ENCODE data around the gene IGFBP3. TPM values are rescaled to one million over a fixed set of nuclear protein-coding genes. Genes with fewer than 3 reads are reported as not detected.
A peak's percentile ranks its signal among the peaks of the same experiment; 100 is the strongest.

The IGFBP3 gene
- total and polyA plus RNA-seq, 9 of the 15 experiments (the other 6 are each of a cell fraction or from before 2014, with no cell fraction given) = 0.08 to 0.22 (median 0.10) TPM; not detected in 5

DNA sequence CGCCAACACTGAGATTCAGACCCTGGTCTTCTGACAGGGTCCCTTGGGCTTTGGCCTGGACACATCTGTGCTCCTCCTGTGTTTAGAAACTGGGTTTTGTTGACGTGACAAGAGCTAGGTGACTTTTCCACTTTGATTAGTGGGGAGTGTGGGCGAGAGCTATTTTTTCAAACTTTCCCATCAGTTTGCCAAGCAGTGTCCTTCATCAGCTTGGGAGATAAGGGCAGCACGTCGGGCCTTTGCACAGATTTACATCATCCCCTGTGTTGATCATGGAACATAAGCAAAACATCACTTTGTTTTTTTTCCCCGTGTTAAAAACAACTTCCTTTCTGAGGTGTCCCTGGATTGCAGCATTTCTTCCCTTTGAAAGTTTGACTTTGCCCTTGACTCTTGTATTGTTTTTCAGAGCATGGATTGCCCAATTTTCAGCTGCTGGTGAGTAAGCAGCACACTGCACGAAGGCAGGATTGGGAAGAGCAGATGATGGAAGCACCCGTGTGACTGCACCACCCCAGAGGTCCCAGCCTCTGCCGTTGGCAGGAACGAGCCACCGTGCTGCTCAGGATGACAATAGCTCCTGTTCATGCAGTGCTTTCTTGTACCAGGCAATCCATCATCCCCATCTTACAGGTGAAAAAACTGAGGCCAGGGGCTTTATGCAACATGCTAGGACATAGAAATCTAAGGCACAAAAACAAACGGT lies 39.2 kb downstream of the IGFBP3 start:
- H3K4me1 ChIP-seq (replicated peaks in 1 of 2; ENCODE audit: control insufficient read depth in 2 of 2, insufficient read depth in 2 of 2, low read length in 2 of 2) = no peaks in the 10 kb centered on the region
- H3K79me2 ChIP-seq (ENCODE audit: control insufficient read depth, insufficient read depth, low read length) = no peaks in the 10 kb centered on the region
- H3K27me3 ChIP-seq (ENCODE audit: control insufficient read depth in 2 of 2, insufficient read depth in 2 of 2, low read length in 2 of 2) = peaks cover 0 to 15% of the 10 kb centered on the region in 2 experiments; a peak in 1 of 5 replicates
- no peaks in the 10 kb centered on the region for H4K20me1 ChIP-seq (replicated peaks; ENCODE audit: control insufficient read depth, insufficient read depth, low read length)
- H3K4me2 ChIP-seq (ENCODE audit: insufficient read depth, low read length) = no peak overlapping the region
- DNase-seq (ENCODE audit: extremely low read depth in 1 of 4, low spot score in 3 of 4) (no peak), FAIRE-seq (no peak), ATAC-seq (no peak)
- H3K4me3 ChIP-seq = no peak overlapping the region
- intact Hi-C loops (cut with micrococcal nuclease) (no loop called here), in situ Hi-C loops (cut with MboI) (no loop called here)
- ChIA-PET CTCF (ENCODE audit: low intra/inter-chr PET ratio) (no interaction called here), POLR2A (interaction anchor here (0.7 kb wide), 1 partner anchor 374 kb away, joined by 7 read pairs; no protein-coding TSS in a partner anchor)
- no peaks in the 10 kb centered on the region for H3K9me3 ChIP-seq (replicated peaks; ENCODE audit: control insufficient read depth, insufficient read depth, low read depth, low read length)
- TF ChIP-seq RHOXF2B (CRISPR knock-in tag; conservative IDR thresholded peaks at IDR 0.05) (no peak), RBM25 (IDR thresholded peaks at IDR 0.05; ENCODE audit: low read depth, low read length, severe bottlenecking) (peak; percentile 17), CEBPG (CRISPR knock-in tag; IDR thresholded peaks at IDR 0.05) (no peak), CEBPG (tag; conservative IDR thresholded peaks at IDR 0.05 in 1 of 2, IDR thresholded peaks at IDR 0.05 in 1 of 2) (peak in 1 of 2 experiments; percentile 86; a peak in 2 of 4 replicates), NR2C2 (CRISPR knock-in tag; IDR thresholded peaks at IDR 0.05) (no peak), NR2C2 (tag; IDR thresholded peaks at IDR 0.05) (peak; percentile 19; the same call in 1 of the 2 replicates), HMGN3 (IDR thresholded peaks at IDR 0.05; ENCODE audit: borderline replicate concordance, extremely low read depth, insufficient read length, low read depth, low read length) (no peak), NCOR1 (IDR thresholded peaks at IDR 0.05) (no peak)
- no peaks in the 10 kb centered on the region for H3K9me1 ChIP-seq (ENCODE audit: control insufficient read depth, insufficient read depth, low read length)
- no peak overlapping the region for H3K27ac ChIP-seq (ENCODE audit: extremely low read depth, low read depth, low read length)
- no TSS peak for BruUV-seq (replicated peaks)
- no peak overlapping the region for H2AFZ ChIP-seq (ENCODE audit: low read depth, low read length)
- H3K36me3 ChIP-seq (ENCODE audit: control insufficient read depth, insufficient read depth, low read length) = no peaks in the 10 kb centered on the region
- no peak overlapping the region for H3K9ac ChIP-seq (ENCODE audit: insufficient read depth in 1 of 2, low read depth in 2 of 2, low read length in 2 of 2)
- 2% methylated on average over 12 of the region's 12 CpGs for WGBS (ENCODE audit: insufficient coverage, low coverage, missing lambda C conversion rate)
